Common myeloid progenitor, CD34-positive (primary cell): ENCODE measurements around the gene TBX21.

Source experiments
- CTCF ChIA-PET: fragments of 350-600 bp; sonication (Branson Sonifier 250); formaldehyde crosslinking; loops from one replicate; lab custom pipeline; 2021; ENCODE audit warnings: antibody characterized with exemption; lab: Charles Lee
- POLR2A ChIA-PET: fragments of 350-600 bp; sonication (Branson Sonifier 250); formaldehyde crosslinking; loops from one replicate; lab custom pipeline; 2021; ENCODE audit warnings: antibody characterized with exemption; lab: Charles Lee
- DNase-seq, 3 donors: peaks; one replicate each; pipeline versions ENCODE4 v3.0.0 to v3.0.0-alpha.2; 2013
- H3K27ac ChIP-seq, 2 experiments: 1 replicate in 1 of 2; 2 replicates in 1 of 2; pipeline ENCODE4 v1.7.0; 2013; ENCODE audit warnings: inconsistent platforms in 2 of 2, low read length in 2 of 2, mild to moderate bottlenecking in 2 of 2, low read depth in 1 of 2, moderate library complexity in 1 of 2; ENCODE audit not compliant: severe bottlenecking in 2 of 2, insufficient read depth in 1 of 2, poor library complexity in 1 of 2
- H3K27me3 ChIP-seq, 5 experiments: replicated peaks in 2 of 5; 1 replicate in 3 of 5; 2 replicates in 2 of 5; pipeline versions ENCODE4 v1.6.1 to v1.7.0; 2013; ENCODE audit warnings: low read length in 4 of 5, mild to moderate bottlenecking in 2 of 5, moderate library complexity in 2 of 5, inconsistent platforms in 1 of 5; ENCODE audit not compliant: insufficient read depth in 5 of 5, control insufficient read depth in 4 of 5
- H3K36me3 ChIP-seq, 4 experiments: 1 replicate in 2 of 4; 2 replicates in 2 of 4; pipeline versions ENCODE4 v1.6.1 to v1.7.0; 2013; ENCODE audit warnings: low read length in 3 of 4, control low read depth in 1 of 4, mild to moderate bottlenecking in 1 of 4; ENCODE audit not compliant: control insufficient read depth in 4 of 4, insufficient read depth in 4 of 4
- H3K4me1 ChIP-seq, 4 experiments: 1 replicate in 3 of 4; 2 replicates in 1 of 4; pipeline versions ENCODE4 v1.6.1 to v1.7.1; 2013; ENCODE audit warnings: low read length in 3 of 4, mild to moderate bottlenecking in 3 of 4, control low read depth in 1 of 4, inconsistent platforms in 1 of 4, moderate library complexity in 1 of 4; ENCODE audit not compliant: control insufficient read depth in 4 of 4, insufficient read depth in 4 of 4; ENCODE audit errors: control extremely low read depth in 1 of 4
- H3K4me3 ChIP-seq, 7 experiments: 1 replicate in 4 of 7; 2 replicates in 3 of 7; pipeline versions ENCODE4 v1.5.1 to v1.7.0; 2013; ENCODE audit warnings: mild to moderate bottlenecking in 7 of 7, low read length in 6 of 7, moderate library complexity in 6 of 7, inconsistent platforms in 2 of 7, low read depth in 2 of 7, control low read depth in 1 of 7; ENCODE audit not compliant: insufficient read depth in 4 of 7, control insufficient read depth in 1 of 7; ENCODE audit errors: extremely low read depth in 1 of 7
- H3K9me3 ChIP-seq, 5 experiments: 1 replicate in 4 of 5; 2 replicates in 1 of 5; pipeline versions ENCODE4 v1.6.1 to v1.7.1; 2013; ENCODE audit warnings: low read length in 4 of 5, mild to moderate bottlenecking in 2 of 5, inconsistent platforms in 1 of 5, low read depth in 1 of 5, moderate library complexity in 1 of 5; ENCODE audit not compliant: control insufficient read depth in 4 of 5, insufficient read depth in 2 of 5; ENCODE audit errors: control extremely low read depth in 1 of 5
- WGBS: methylation state at CpG from one replicate; pipeline ENCODE4 v1.1.5; 2013; ENCODE audit not compliant: insufficient coverage; 5-methylcytosine and 5-hydroxymethylcytosine counted together

The TBX21 gene

GRCh38 chr17:47726796-47727703 is 6.0 kb upstream of the TBX21 start:
- peaks cover 0 to 9% (median 2%) of the 10 kb centered on the region in 4 experiments for H3K4me1 ChIP-seq
- H3K27me3 ChIP-seq: peaks cover 0 to 5% (median 0%) of the 10 kb centered on the region in 5 experiments
- no peak overlapping the region for H3K4me3 ChIP-seq
- WGBS: 92% methylated on average over 11 of the region's 12 CpGs
- DNase-seq: no peak
- ChIA-PET CTCF (interaction anchor here (1.2 to 3.1 kb wide), 4 partner anchors 10 to 17 kb away, joined by 3 to 11 read pairs (median 8); no protein-coding TSS in a partner anchor), POLR2A (interaction anchor here (0.5 kb wide), 1 partner anchor 48 kb away, joined by 3 read pairs; no protein-coding TSS in a partner anchor)
- no peaks in the 10 kb centered on the region for H3K36me3 ChIP-seq
- H3K9me3 ChIP-seq: no peaks in the 10 kb centered on the region
- no peak overlapping the region for H3K27ac ChIP-seq

GRCh38 chr17:47727704-47728036 is 5.4 kb upstream of the TBX21 start:
- ChIA-PET POLR2A (no interaction called here), CTCF (interaction anchor here (2.4 to 3.1 kb wide), 2 partner anchors 10 to 16 kb away, joined by 9 to 11 read pairs; no protein-coding TSS in a partner anchor)
- no peaks in the 10 kb centered on the region for H3K36me3 ChIP-seq
- 95% methylated on average over 8 of the region's 9 CpGs for WGBS
- peaks cover 0 to 6% (median 0%) of the 10 kb centered on the region in 5 experiments for H3K27me3 ChIP-seq
- H3K4me1 ChIP-seq: peaks cover 0 to 12% (median 6%) of the 10 kb centered on the region in 4 experiments
- no peak for DNase-seq
- no peak overlapping the region for H3K27ac ChIP-seq
- H3K4me3 ChIP-seq: no peak overlapping the region
- H3K9me3 ChIP-seq: no peaks in the 10 kb centered on the region

DNA sequence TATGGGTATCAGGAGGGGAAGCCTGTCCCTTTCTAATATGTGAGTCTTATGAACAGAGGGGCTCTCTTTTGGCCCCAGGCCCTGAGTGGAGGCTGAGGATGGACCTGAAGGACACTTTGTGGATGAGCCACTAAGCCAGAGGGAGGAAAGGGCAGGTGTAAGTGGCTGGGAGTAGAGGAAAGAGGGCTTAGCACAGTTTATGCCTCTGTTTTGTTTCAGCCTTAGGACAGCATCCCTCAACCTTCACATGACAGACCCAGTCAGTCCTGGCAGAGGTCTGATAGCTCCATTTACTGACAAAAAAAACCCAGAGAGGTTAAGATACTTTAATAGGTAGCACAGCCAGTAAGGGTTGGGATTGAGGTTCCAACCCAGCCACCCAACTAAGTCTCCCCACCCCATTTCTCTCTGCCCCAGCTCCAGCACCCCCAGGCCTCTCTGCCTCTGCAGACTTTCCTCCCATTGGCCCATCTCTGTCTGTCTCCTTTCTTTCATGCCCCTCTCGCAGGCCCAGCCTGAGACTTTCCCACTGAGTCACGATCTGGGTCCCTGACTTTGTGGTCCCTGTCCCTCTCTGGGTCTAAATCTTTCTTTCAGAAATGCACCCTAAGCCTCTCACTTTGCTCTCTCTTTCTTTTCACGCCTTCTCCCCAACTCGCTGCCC is 4.7 kb upstream of the TBX21 start:
- no peaks in the 10 kb centered on the region for H3K9me3 ChIP-seq
- DNase-seq: no peak
- WGBS: 96% methylated on average over 3 of the region's 4 CpGs
- peaks cover 0 to 16% (median 12%) of the 10 kb centered on the region in 4 experiments for H3K4me1 ChIP-seq
- H3K4me3 ChIP-seq: no peak overlapping the region
- CTCF ChIA-PET: interaction anchor here (2.4 to 5.0 kb wide), 3 partner anchors 11 to 29 kb away, joined by 9 to 47 read pairs (median 11); no protein-coding TSS in a partner anchor
- POLR2A ChIA-PET: no interaction called here
- no peaks in the 10 kb centered on the region for H3K36me3 ChIP-seq
- H3K27ac ChIP-seq: no peak overlapping the region
- H3K27me3 ChIP-seq: peaks cover 0 to 6% (median 0%) of the 10 kb centered on the region in 5 experiments

GRCh38 chr17:47729476-47729875 is 3.6 kb upstream of the TBX21 start:
- WGBS: 95% methylated on average over 8 of the region's 8 CpGs
- no peak overlapping the region for H3K27ac ChIP-seq
- no peaks in the 10 kb centered on the region for H3K9me3 ChIP-seq
- ChIA-PET POLR2A (no interaction called here), CTCF (interaction anchor here (1.1 to 5.0 kb wide), 3 partner anchors 11 to 30 kb away, joined by 5 to 47 read pairs (median 26); no protein-coding TSS in a partner anchor)
- no peak for DNase-seq
- peaks cover 0 to 27% (median 23%) of the 10 kb centered on the region in 4 experiments for H3K4me1 ChIP-seq
- no peaks in the 10 kb centered on the region for H3K36me3 ChIP-seq
- H3K4me3 ChIP-seq: no peak overlapping the region
- H3K27me3 ChIP-seq: peaks cover 0 to 10% (median 6%) of the 10 kb centered on the region in 5 experiments

- Histone ChIP-seq H3K36me3 (no peaks in the 10 kb centered on the region), H3K9me3 (no peaks in the 10 kb centered on the region), H3K27ac (no peak overlapping the region), H3K4me1 (peaks cover 0 to 29% (median 25%) of the 10 kb centered on the region in 4 experiments), H3K4me3 (no peak overlapping the region), H3K27me3 (peaks cover 0 to 22% (median 12%) of the 10 kb centered on the region in 5 experiments)
- DNase-seq: no peak
- 100% methylated on average over 1 of the region's 4 CpGs for WGBS
- ChIA-PET POLR2A (no interaction called here), CTCF (interaction anchor here (1.1 to 5.0 kb wide), 6 partner anchors 11 to 88 kb away, joined by 3 to 47 read pairs (median 6); no protein-coding TSS in a partner anchor)
These were observed 2.4 kb upstream of the TBX21 start for GRCh38 chr17:47730681-47731080.

- CTCF ChIA-PET: interaction anchor here (1.1 to 5.0 kb wide), 8 partner anchors 10 to 87 kb away, joined by 3 to 47 read pairs (median 6); no protein-coding TSS in a partner anchor
- Histone ChIP-seq H3K4me1 (peaks cover 0 to 29% (median 25%) of the 10 kb centered on the region in 4 experiments), H3K36me3 (no peaks in the 10 kb centered on the region), H3K4me3 (no peak overlapping the region), H3K27ac (no peak overlapping the region), H3K27me3 (peaks cover 0 to 24% (median 12%) of the 10 kb centered on the region in 5 experiments), H3K9me3 (no peaks in the 10 kb centered on the region)
- POLR2A ChIA-PET: no interaction called here
- 100% methylated on average over 1 of the region's 2 CpGs for WGBS
- DNase-seq: no peak
These were observed 1.6 kb upstream of the TBX21 start for GRCh38 chr17:47731396-47731795.
